GM12801 (cell line): ENCODE measurements around the gene FSTL4.

Experiments
- TF ChIP-seq, protein P1 (sequence below): IDR thresholded peaks from one replicate; pipeline ENCODE4 v1.5.1; 2011; ENCODE audit warnings: control low read depth; ENCODE audit not compliant: insufficient read length; ENCODE audit errors: extremely low read depth

The FSTL4 gene

DNA sequence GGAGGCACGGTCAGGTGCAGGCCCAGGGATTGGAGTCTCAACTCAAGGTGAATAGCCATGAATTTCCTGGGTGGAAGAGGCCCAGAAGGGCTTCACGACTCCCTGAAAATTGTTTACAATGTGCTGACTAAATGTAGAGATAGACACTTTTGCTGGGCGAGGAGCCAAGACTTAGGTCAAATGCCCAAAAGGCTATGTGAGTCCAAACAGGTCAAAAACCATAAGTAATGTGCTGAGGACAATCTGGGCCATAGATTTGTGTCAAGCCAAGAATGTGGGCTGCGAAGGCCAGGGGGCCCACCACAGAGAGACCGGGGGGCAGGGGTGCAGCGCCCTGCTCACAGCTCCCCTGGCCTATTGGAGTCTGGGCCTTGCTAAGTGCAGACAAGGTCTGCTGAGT lies 362.7 kb downstream of the FSTL4 start:
- TF ChIP-seq, protein P1, sequence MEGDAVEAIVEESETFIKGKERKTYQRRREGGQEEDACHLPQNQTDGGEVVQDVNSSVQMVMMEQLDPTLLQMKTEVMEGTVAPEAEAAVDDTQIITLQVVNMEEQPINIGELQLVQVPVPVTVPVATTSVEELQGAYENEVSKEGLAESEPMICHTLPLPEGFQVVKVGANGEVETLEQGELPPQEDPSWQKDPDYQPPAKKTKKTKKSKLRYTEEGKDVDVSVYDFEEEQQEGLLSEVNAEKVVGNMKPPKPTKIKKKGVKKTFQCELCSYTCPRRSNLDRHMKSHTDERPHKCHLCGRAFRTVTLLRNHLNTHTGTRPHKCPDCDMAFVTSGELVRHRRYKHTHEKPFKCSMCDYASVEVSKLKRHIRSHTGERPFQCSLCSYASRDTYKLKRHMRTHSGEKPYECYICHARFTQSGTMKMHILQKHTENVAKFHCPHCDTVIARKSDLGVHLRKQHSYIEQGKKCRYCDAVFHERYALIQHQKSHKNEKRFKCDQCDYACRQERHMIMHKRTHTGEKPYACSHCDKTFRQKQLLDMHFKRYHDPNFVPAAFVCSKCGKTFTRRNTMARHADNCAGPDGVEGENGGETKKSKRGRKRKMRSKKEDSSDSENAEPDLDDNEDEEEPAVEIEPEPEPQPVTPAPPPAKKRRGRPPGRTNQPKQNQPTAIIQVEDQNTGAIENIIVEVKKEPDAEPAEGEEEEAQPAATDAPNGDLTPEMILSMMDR = no peak

DNA sequence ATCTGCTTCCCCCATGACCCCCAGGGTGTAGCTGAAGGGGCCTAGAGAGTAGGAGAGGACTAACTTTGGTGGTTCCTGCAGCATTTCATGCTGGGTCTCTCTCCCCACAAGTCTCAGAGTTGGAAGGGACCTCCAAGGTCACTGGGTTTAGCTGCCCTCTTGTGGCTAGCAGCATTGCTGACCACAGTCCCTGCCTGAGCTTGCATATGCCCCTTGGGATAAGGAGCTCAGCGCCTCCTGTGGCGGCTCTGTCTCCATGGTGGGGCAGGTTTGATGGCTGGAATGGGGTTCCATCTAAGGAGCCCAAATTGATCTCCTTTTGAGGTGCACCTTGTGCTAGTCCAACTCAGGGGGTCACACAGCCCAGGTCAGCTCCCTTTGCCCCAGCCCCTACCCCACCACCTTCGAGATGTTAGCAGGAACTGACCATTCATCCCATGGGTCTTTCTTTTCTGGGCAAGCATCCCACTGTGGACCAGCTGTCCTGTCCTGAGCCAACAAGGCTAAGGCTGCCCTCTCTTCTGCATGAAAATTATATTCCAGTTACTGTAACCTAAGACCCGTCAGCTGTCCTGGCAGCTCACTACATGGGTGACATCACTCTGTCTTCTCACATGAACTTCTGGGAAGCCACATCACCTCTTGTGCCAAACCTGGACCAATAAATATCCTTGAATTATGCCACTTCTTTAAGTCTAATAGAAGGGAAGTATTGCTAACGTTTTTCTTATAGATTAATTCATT lies 364.3 kb downstream of the FSTL4 start:
- TF ChIP-seq, protein P1 = no peak

DNA sequence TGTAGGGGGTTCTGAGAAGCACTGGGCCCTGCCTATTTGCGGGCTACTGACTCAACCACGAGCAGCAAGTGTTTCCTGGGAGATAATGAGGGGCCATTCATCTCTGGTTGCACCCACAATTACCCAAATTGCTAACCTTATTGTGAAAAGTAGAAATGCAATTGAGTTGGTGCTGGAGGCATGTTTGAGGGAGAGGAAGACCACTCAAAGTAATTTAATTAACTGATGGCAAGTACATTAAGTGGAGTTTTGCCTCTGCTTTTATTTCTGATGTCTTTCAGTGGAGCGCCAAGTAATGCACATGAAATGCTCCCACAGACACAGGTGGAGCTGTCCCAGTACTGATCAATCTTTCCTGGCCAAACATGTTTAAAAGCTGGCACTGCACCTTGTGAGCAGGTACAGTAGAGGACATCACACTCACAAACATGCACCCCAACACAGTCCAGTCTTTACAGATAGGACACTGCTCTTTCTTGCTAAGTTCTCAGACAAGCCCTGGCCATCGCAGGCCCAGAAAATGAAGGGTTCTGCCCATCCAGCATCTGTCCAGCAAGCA lies 365.1 kb downstream of the FSTL4 start:
- TF ChIP-seq, protein P1 = no peak

DNA sequence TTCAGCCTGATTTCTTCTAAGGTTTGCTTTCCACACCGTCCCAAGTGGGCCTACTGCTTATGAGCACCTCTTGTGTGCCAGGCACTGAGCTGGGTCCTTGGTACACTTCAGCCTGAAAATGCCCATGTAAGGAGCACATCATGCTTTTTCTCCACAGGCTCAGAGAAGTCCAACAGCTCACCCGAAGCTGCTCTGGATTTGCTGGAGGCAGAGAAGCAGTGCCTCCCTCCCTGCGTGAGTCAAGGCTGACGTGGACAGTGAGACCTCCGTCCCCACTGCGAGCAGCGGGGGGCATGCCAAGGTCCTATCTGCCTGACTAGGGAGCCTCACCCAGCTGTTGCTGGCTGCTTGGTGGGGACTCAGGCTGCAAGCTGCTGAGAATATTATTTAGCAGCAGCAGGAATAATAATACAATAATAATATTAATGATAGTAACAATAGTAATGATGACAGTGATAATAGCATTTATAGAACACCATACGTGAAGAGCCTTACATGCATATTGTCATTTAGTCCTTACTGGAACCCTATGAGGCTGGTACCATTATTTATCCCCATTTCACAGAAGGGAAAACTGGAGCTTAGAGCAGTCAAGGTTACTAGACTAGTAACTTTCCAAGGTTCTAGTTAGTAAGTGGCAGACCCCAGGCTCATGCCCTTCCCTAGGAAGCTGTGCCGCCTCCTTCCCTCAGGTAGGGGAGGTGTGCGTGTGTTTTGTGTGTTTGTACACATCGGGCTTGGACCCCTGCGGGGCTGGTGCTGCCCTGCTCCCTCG lies 365.8 kb downstream of the FSTL4 start:
- TF ChIP-seq, protein P1 = no peak

GRCh38 chr5:133246053-133246370 lies 366.3 kb downstream of the FSTL4 start:
- TF ChIP-seq, protein P1 = no peak

DNA sequence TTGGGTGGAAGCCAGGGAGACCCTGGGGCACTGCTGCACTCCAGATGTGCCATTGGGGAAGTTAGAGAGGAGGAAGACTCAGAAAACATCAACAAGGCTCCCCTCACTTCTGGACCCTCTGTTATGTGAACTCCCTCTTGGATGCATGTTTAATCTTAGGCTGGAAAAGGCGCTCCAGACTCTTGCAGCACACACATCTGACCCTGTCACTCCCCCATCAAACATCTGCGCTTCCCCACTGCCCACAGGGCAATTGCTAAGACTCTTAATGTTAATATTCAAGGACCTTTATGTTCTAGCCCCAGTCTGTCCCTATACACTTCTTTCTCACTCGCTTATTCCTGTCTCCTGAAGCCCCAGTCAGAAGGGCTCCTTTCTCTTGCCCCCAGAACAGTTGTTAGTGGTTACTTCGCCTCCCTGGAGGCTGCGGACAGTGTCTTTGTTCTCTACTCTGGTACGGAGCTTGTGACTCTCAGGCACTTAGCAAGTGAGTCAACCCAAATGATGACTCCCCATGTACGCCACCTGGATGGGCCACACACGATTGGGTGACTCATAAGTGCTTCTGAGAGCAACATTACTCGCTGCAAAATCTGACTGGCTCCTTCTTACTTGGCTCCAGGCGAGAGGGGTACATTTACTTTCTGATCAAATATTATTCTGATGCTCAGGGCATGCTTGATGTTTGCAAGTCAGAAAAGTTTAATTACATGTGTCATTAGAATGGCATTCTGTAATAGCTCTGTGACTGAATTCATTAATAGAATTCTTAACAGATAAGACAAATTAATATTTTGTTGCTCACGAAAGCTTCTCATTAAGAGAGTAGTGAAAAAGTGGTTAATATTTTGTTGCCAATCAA lies 366.9 kb downstream of the FSTL4 start:
- TF ChIP-seq, protein P1 = no peak

DNA sequence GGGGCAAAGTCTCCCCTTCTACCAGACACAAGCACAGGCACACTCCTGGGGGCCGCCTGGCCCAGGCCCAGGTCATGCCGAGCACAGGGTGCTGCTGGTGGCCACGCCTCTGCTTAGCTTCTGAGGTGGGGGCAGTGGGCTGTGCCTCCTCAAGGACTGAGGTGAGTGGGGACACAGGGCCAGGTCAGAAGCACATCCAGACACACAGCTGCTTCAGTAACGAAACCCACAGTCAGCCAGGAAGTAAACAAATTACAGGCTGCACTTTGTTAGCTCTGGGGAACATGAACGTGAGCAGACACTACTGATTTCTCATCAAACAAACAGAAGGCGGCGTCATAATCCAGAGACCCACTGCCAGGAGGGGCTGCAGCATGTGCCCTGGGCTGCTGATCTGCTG lies 368.1 kb downstream of the FSTL4 start:
- TF ChIP-seq, protein P1 = no peak
